SK-N-SH treated with all-trans-retinoic acid at 6 μM for 48 hours (cell line): ENCODE data around the gene CHMP6.

Experiments used
- ARNTL ChIP-seq: fragments of 450-650 bp; formaldehyde crosslinking; IDR thresholded peaks from 2 replicates; pipeline ENCODE4 v1.5.0; 2020; ENCODE audit warnings: low read depth, mild to moderate bottlenecking, moderate library complexity, borderline replicate concordance
- CSDC2 ChIP-seq: fragments of 250-450 bp; sonication (Bioruptor Pico); IDR thresholded peaks from 2 replicates; pipeline ENCODE4 v1.5.0; 2020; ENCODE audit warnings: mild to moderate bottlenecking, moderate library complexity
- ISL1 ChIP-seq: fragments of 250-450 bp; sonication (Bioruptor Pico); IDR thresholded peaks from 2 replicates; pipeline ENCODE4 v2.1.2; 2022; ENCODE audit warnings: mild to moderate bottlenecking, moderate library complexity

GRCh38 chr17:81025065-81025740 is 33.6 kb downstream of the CHMP6 start:
- TF ChIP-seq CSDC2 (CRISPR knock-in tag): no peak
- TF ChIP-seq ISL1: no peak
- TF ChIP-seq ARNTL (CRISPR knock-in tag): no peak
